A549 (cell line): Measurements from ENCODE around the gene GPR15LG. TPM values are rescaled to one million over a fixed set of nuclear protein-coding genes. Genes with fewer than 3 reads are reported as not detected.

Source experiments
- ATAC-seq, 2 experiments: fragments of 200-7000 bp in 1 of 2; fragments of >200 bp in 1 of 2; cut with Nextera tagmentation in 1 of 2; cut with Tn5 transposase in 1 of 2; 3 replicates each; pipeline versions ENCODE4 v1.8.0 to v1.9.1; 2018 to 2020; ENCODE audit warnings: mild to moderate bottlenecking in 1 of 2, moderate library complexity in 1 of 2
- CTCF ChIA-PET: fragments of 300-600 bp; sonication (Branson Sonifier 250); formaldehyde crosslinking; extraction: SDS; loops from one replicate; lab custom pipeline; 2021; ENCODE audit warnings: antibody characterized with exemption, inconsistent platforms; lab: Yijun Ruan, JAX
- POLR2A ChIA-PET: fragments of 350-600 bp; formaldehyde crosslinking; extraction: SDS; loops from one replicate; lab custom pipeline; 2021; ENCODE audit warnings: antibody characterized with exemption, inconsistent platforms; lab: Yijun Ruan, JAX
- DNase-seq, 2 experiments: peaks; one replicate each; pipeline versions ENCODE4 v3.0.0 to v3.0.0-alpha.2; 2011 to 2016; ENCODE audit warnings: low read depth in 1 of 2, low spot score in 1 of 2
- FAIRE-seq: peaks from 2 replicates; lab custom pipeline; 2011; peaks lifted over from hg19 to GRCh38; lab: Jason Lieb, UNC
- H3K27ac ChIP-seq, 2 experiments: fragments of >200 bp; sonication (Bioruptor Twin); formaldehyde crosslinking; 3 replicates each; pipeline ENCODE4 v1.5.1; 2016 to 2017
- H3K4me1 ChIP-seq: fragments of >200 bp; sonication (Bioruptor Twin); formaldehyde crosslinking; 3 replicates; pipeline ENCODE4 v1.6.1; 2016
- H3K4me2 ChIP-seq: fragments of >200 bp; sonication (Bioruptor Twin); formaldehyde crosslinking; 3 replicates; pipeline ENCODE4 v1.6.1; 2016
- H3K4me3 ChIP-seq: fragments of >200 bp; sonication (Bioruptor Twin); formaldehyde crosslinking; 3 replicates; pipeline ENCODE4 v1.5.1; 2016
- H3K9me3 ChIP-seq: fragments of >200 bp; sonication (Bioruptor Twin); formaldehyde crosslinking; 3 replicates; pipeline ENCODE4 v1.6.1; 2016
- ATOH8 ChIP-seq: fragments of 250-450 bp; sonication (Bioruptor Pico); IDR thresholded peaks from 2 replicates; pipeline ENCODE4 v1.5.0; 2020; ENCODE audit warnings: low read depth, mild to moderate bottlenecking, moderate library complexity
- BHLHE40 ChIP-seq: IDR thresholded peaks from 2 replicates; pipeline ENCODE4 v1.6.1; 2012; ENCODE audit warnings: low read depth, low read length, inconsistent platforms
- CBX2 ChIP-seq: fragments of 200-600 bp; sonication (generic); IDR thresholded peaks from 2 replicates; pipeline ENCODE4 v1.6.1; 2016; ENCODE audit warnings: low read depth, mild to moderate bottlenecking, borderline replicate concordance
- CBX8 ChIP-seq: fragments of 200-600 bp; sonication (generic); IDR thresholded peaks from 2 replicates; pipeline ENCODE4 v1.6.1; 2016
- CHD4 ChIP-seq: fragments of 200-600 bp; sonication (generic); IDR thresholded peaks from 2 replicates; pipeline ENCODE4 v1.6.1; 2016; ENCODE audit warnings: antibody characterized with exemption, mild to moderate bottlenecking, borderline replicate concordance
- CTCF ChIP-seq: fragments of >200 bp; sonication (Bioruptor Twin); formaldehyde crosslinking; IDR thresholded peaks from 3 replicates; pipeline ENCODE4 v1.5.1; 2016
- E2F6 ChIP-seq: IDR thresholded peaks from 2 replicates; pipeline ENCODE4 v1.6.1; 2012; ENCODE audit warnings: low read depth, borderline replicate concordance
- EHMT2 ChIP-seq: fragments of 200-600 bp; sonication (generic); IDR thresholded peaks from 2 replicates; pipeline ENCODE4 v1.6.1; 2016; ENCODE audit warnings: antibody characterized with exemption, low read depth, mild to moderate bottlenecking, moderate library complexity
- EP300 ChIP-seq, 2 experiments: fragments of >200 bp; sonication (Bioruptor Twin); formaldehyde crosslinking; IDR thresholded peaks; 2 replicates in 1 of 2; 3 replicates in 1 of 2; pipeline ENCODE4 v1.6.1; 2016 to 2017
- FOSB ChIP-seq: fragments of 250-450 bp; sonication (Bioruptor Pico); IDR thresholded peaks from 2 replicates; pipeline ENCODE4 v1.5.0; 2020; ENCODE audit warnings: mild to moderate bottlenecking, moderate library complexity
- FOXS1 ChIP-seq: fragments of 250-450 bp; sonication (Bioruptor Pico); IDR thresholded peaks from 2 replicates; pipeline ENCODE4 v1.5.0; 2020; ENCODE audit warnings: mild to moderate bottlenecking, moderate library complexity
- KDM5A ChIP-seq: fragments of 200-600 bp; sonication (generic); IDR thresholded peaks from 2 replicates; pipeline ENCODE4 v1.6.1; 2016; ENCODE audit warnings: antibody characterized with exemption, mild to moderate bottlenecking
- POLR2AphosphoS2 ChIP-seq: conservative IDR thresholded peaks from 2 replicates; pipeline ENCODE4 v1.6.1; 2012; ENCODE audit warnings: low read length, improper control_type of control experiment, inconsistent platforms
- RCOR1 ChIP-seq: fragments of 150-350 bp; IDR thresholded peaks from 2 replicates; pipeline ENCODE4 v1.6.1; 2014; ENCODE audit warnings: antibody characterized with exemption, low read length, low read depth
- RNF2 ChIP-seq: fragments of 200-600 bp; sonication (generic); IDR thresholded peaks from 2 replicates; pipeline ENCODE4 v1.6.1; 2016; ENCODE audit warnings: low read depth, mild to moderate bottlenecking, antibody characterized with exemption, moderate library complexity, borderline replicate concordance
- TFCP2L1 ChIP-seq: fragments of 250-450 bp; sonication (Bioruptor Pico); IDR thresholded peaks from 2 replicates; pipeline ENCODE4 v1.5.0; 2021; ENCODE audit warnings: mild to moderate bottlenecking
- ZFP36 ChIP-seq: fragments of 450-650 bp; IDR thresholded peaks from 2 replicates; pipeline ENCODE4 v1.6.1; 2014; ENCODE audit warnings: borderline replicate concordance; ENCODE audit not compliant: partially characterized antibody
- ZNF302 ChIP-seq: fragments of 250-450 bp; sonication (Bioruptor Pico); IDR thresholded peaks from 2 replicates; pipeline ENCODE4 v1.9.0; 2021; ENCODE audit warnings: inconsistent platforms, mild to moderate bottlenecking, moderate library complexity
- WGBS: methylation state at CpG from one replicate; pipeline ENCODE4 v1.1.6; 2017; ENCODE audit errors: missing lambda C conversion rate; 5-methylcytosine and 5-hydroxymethylcytosine counted together
- polyA plus RNA-seq, 4 experiments: library from polyadenylated mRNA; depleted of rRNA in 3 of 4; stranded (reverse); fragments of >200 nt; fragmentation: RNase III in 1 of 4; extraction: RNeasy Plus Mini Kit Qiagen cat#74134 plus additional on column Dnase treatment in 1 of 4; gene quantifications; 2 replicates in 3 of 4; 3 replicates in 1 of 4; pipeline ENCODE4 v1.2.3, GENCODE V29; 2011 to 2017
- TF ChIP-seq, protein P1 (sequence below): fragments of >200 bp; sonication (Bioruptor Twin); formaldehyde crosslinking; IDR thresholded peaks from 2 replicates; pipeline ENCODE4 v1.6.1; 2016
- TF ChIP-seq, protein P2 (sequence below): fragments of 450-650 bp; IDR thresholded peaks from 2 replicates; pipeline ENCODE4 v1.6.1; 2014; ENCODE audit warnings: antibody characterized with exemption

GPR15LG gene
- polyA plus RNA-seq, 2 of the 4 experiments (the other 2 are of a cell fraction), result not detected

GRCh38 chr10:84201244-84201606 lies 27.6 kb downstream of the GPR15LG start:
- CTCF ChIA-PET, result interaction anchor here (0.6 to 1.8 kb wide), 3 partner anchors 11 to 53 kb away, joined by 3 to 8 read pairs (median 3); no protein-coding TSS in a partner anchor
- DNase-seq, result no peak
- Histone ChIP-seq H3K9me3 (no peaks in the 10 kb centered on the region), H3K4me1 (no peaks in the 10 kb centered on the region)
- ATAC-seq, result no peak
- no peak for TF ChIP-seq CHD4
- TF ChIP-seq RCOR1, result no peak
- TF ChIP-seq CTCF, result no peak
- no peak for TF ChIP-seq FOXS1 (CRISPR knock-in tag)
- no peak for TF ChIP-seq KDM5A
- TF ChIP-seq E2F6, result no peak
- TF ChIP-seq ZFP36, result no peak
- TF ChIP-seq POLR2AphosphoS2, result no peak
- no peak for TF ChIP-seq CBX8
- no peak for TF ChIP-seq FOSB (CRISPR knock-in tag)
- TF ChIP-seq BHLHE40, result no peak
- no peak for TF ChIP-seq EHMT2
- no peak for TF ChIP-seq ZNF302
- no peak for TF ChIP-seq ATOH8 (CRISPR knock-in tag)
- TF ChIP-seq, protein P1, sequence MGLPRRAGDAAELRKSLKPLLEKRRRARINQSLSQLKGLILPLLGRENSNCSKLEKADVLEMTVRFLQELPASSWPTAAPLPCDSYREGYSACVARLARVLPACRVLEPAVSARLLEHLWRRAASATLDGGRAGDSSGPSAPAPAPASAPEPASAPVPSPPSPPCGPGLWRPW, result no peak
- TF ChIP-seq, all 56 proteins: peak for 0
- WGBS, result 55% methylated on average over 5 of the region's 6 CpGs
- Histone ChIP-seq H3K27ac (no peak overlapping the region), H3K4me3 (no peak overlapping the region), H3K4me2 (no peak overlapping the region)
- no peak for FAIRE-seq
- POLR2A ChIA-PET, result no interaction called here

GRCh38 chr10:84201682-84202081 lies 28.1 kb downstream of the GPR15LG start:
- no peak for DNase-seq
- FAIRE-seq, result no peak
- 36% methylated on average over 5 of the region's 11 CpGs for WGBS
- TF ChIP-seq ZFP36 (no peak), E2F6 (no peak), TFCP2L1 (CRISPR knock-in tag) (no peak), FOSB (CRISPR knock-in tag) (no peak), CBX2 (no peak), EP300 (IDR thresholded peaks at IDR 0.05) (no peak), RNF2 (no peak)
- TF ChIP-seq, protein P2, sequence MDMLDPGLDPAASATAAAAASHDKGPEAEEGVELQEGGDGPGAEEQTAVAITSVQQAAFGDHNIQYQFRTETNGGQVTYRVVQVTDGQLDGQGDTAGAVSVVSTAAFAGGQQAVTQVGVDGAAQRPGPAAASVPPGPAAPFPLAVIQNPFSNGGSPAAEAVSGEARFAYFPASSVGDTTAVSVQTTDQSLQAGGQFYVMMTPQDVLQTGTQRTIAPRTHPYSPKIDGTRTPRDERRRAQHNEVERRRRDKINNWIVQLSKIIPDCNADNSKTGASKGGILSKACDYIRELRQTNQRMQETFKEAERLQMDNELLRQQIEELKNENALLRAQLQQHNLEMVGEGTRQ, result no peak
- no peaks in the 10 kb centered on the region for H3K4me1 ChIP-seq
- ATAC-seq, result no peak
- H3K27ac ChIP-seq, result no peak overlapping the region
- no peak overlapping the region for H3K4me3 ChIP-seq
- POLR2A ChIA-PET, result no interaction called here
- no peaks in the 10 kb centered on the region for H3K9me3 ChIP-seq
- CTCF ChIA-PET, result interaction anchor here (0.5 to 1.8 kb wide), 4 partner anchors 11 to 54 kb away, joined by 3 to 8 read pairs (median 3); no protein-coding TSS in a partner anchor
- no peak overlapping the region for H3K4me2 ChIP-seq
